Stimulated activated CD8-positive, alpha-beta memory T cell treated with anti-CD3 and anti-CD28 coated beads, Interleukin-7, amount 100 ng/mL, for 48 hours (primary cell): ENCODE results near the gene DNAH3.
A peak's percentile ranks its signal among the peaks of the same experiment; 100 is the strongest.
"Not testable (repeated sequence)": the region's sequence is repeated elsewhere in the genome, so short reads cannot be mapped to it uniquely, and the experiment has no call there.

Experiments
- DNase-seq, 2 donors: peaks; one replicate each; pipeline ENCODE4 v3.0.0-alpha.2; 2020; ENCODE audit warnings: low read depth in 1 of 2; ENCODE audit errors: extremely low read depth in 1 of 2

The DNAH3 gene

GRCh38 chr16:21169249-21169981 is 18.8 kb upstream of the DNAH3 start:
- no peak for DNase-seq

GRCh38 chr16:21167929-21168602 is 17.4 kb upstream of the DNAH3 start:
- DNase-seq = no peak

- DNase-seq = no peak
Observed at GRCh38 chr16:21167360-21167759, 16.7 kb upstream of the DNAH3 start.

- DNase-seq = no peak
Observed at GRCh38 chr16:21166561-21166961, 15.9 kb upstream of the DNAH3 start.

GRCh38 chr16:21164521-21165168 is 14.0 kb upstream of the DNAH3 start:
- no peak for DNase-seq

- no peak for DNase-seq
Observed at GRCh38 chr16:21163576-21163975, 12.9 kb upstream of the DNAH3 start.

GRCh38 chr16:21162661-21163151 is 12.1 kb upstream of the DNAH3 start:
- no peak for DNase-seq

GRCh38 chr16:21161211-21161610 is 10.6 kb upstream of the DNAH3 start:
- no peak for DNase-seq

GRCh38 chr16:21160276-21160675 is 9.6 kb upstream of the DNAH3 start:
- DNase-seq = no peak

GRCh38 chr16:21159281-21159951 is 8.8 kb upstream of the DNAH3 start:
- DNase-seq = no peak

- peak; percentile 54 to 59 for DNase-seq
Observed at GRCh38 chr16:21158208-21159110, 7.8 kb upstream of the DNAH3 start, which contains the start of gene LDAF1. LDAF1 (plus strand) TSS chr16:21158674; CDS start chr16:21161183, 2,509 bp downstream.

- no peak for DNase-seq
Observed at GRCh38 chr16:21157632-21158031, 7.0 kb upstream of the DNAH3 start.

- no peak for DNase-seq
Observed at GRCh38 chr16:21156767-21157467, 6.3 kb upstream of the DNAH3 start.

- DNase-seq = not testable (repeated sequence)
Observed at GRCh38 chr16:21156011-21156410, 5.4 kb upstream of the DNAH3 start.

GRCh38 chr16:21153124-21153729 is 2.6 kb upstream of the DNAH3 start:
- not testable (repeated sequence) for DNase-seq

- DNase-seq = not testable (repeated sequence)
Observed at GRCh38 chr16:21152160-21153030, 1.7 kb upstream of the DNAH3 start.

- DNase-seq = no peak
Observed at GRCh38 chr16:21145738-21146137, 4.9 kb downstream of the DNAH3 start.

- DNase-seq = no peak
Observed at GRCh38 chr16:21134053-21134452, 16.6 kb downstream of the DNAH3 start.
